HUES6 (cell line): ENCODE results near the gene SNUPN.
A peak's percentile ranks its signal among the peaks of the same experiment; 100 is the strongest.
"Not testable (repeated sequence)": the region's sequence is repeated elsewhere in the genome, so short reads cannot be mapped to it uniquely, and the experiment has no call there.

Source experiments
- H3K27ac ChIP-seq: 2 replicates; pipeline ENCODE4 v1.7.0; 2013; ENCODE audit warnings: low read depth, mild to moderate bottlenecking, low read length, inconsistent platforms
- H3K27me3 ChIP-seq: 2 replicates; pipeline ENCODE4 v1.6.1; 2013; ENCODE audit warnings: low read length; ENCODE audit not compliant: control insufficient read depth, insufficient read depth
- H3K36me3 ChIP-seq: 2 replicates; pipeline ENCODE4 v1.6.1; 2013; ENCODE audit warnings: low read length; ENCODE audit not compliant: control insufficient read depth, insufficient read depth
- H3K4me1 ChIP-seq: 2 replicates; pipeline ENCODE4 v1.6.1; 2013; ENCODE audit warnings: low read length; ENCODE audit not compliant: control insufficient read depth, insufficient read depth
- H3K4me3 ChIP-seq: 2 replicates; pipeline ENCODE4 v1.5.1; 2013; ENCODE audit warnings: low read depth, low read length
- H3K9ac ChIP-seq: one replicate; pipeline ENCODE4 v1.6.1; 2013; ENCODE audit warnings: mild to moderate bottlenecking, low read length
- H3K9me3 ChIP-seq: 2 replicates; pipeline ENCODE4 v1.6.1; 2013; ENCODE audit warnings: low read depth, low read length; ENCODE audit not compliant: control insufficient read depth, insufficient read depth

The SNUPN gene

GRCh38 chr15:75591655-75592364, 33.7 kb downstream of the SNUPN start:
- Histone ChIP-seq H3K4me3 (no peak overlapping the region), H3K4me1 (no peaks in the 10 kb centered on the region), H3K27ac (no peak overlapping the region), H3K36me3 (peaks cover 2% of the 10 kb centered on the region), H3K9me3 (no peaks in the 10 kb centered on the region), H3K9ac (no peak overlapping the region), H3K27me3 (no peaks in the 10 kb centered on the region)

DNA sequence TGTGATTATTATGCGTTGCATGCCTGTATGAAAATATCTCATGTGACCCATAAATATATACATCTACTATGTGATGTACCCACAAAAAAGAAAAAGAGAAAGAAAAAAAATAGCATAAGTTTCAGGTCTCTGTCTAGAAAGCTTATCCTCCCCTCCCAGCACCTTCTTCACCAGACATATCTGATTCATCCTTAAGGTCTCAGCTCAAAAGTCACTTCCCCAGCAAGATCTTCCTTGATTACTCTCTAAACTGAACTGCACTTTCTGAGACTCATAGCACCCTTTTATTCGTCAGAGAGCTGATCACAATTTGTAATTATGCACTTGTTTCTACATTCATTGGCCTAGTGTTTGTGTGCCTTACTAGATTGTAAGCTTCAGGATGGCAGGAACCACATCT, 35.3 kb downstream of the SNUPN start:
- H3K27me3 ChIP-seq: no peaks in the 10 kb centered on the region
- H3K9ac ChIP-seq: no peak overlapping the region
- H3K36me3 ChIP-seq: no peaks in the 10 kb centered on the region
- H3K27ac ChIP-seq: no peak overlapping the region
- H3K4me1 ChIP-seq: no peaks in the 10 kb centered on the region
- no peaks in the 10 kb centered on the region for H3K9me3 ChIP-seq
- H3K4me3 ChIP-seq: no peak overlapping the region

GRCh38 chr15:75589071-75589470, 36.5 kb downstream of the SNUPN start:
- H3K4me3 ChIP-seq: no peak overlapping the region

DNA sequence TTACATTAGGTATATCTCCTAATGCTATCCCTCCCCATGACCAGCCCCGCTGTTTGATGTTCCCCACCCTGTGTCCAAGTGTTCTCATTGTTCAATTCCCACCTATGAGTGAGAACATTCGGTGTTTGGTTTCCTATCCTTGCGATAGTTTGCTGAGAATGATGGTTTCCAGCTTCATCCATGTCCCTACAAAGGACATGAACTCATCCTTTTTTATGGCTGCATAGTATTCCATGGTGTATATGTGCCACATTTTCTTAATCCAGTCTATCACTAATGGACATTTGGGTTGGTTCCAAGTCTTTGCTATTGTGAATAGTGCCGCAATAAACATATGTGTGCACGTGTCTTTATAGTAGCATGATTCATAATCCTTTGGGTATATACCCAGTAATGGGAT, 39.1 kb downstream of the SNUPN start:
- not testable (repeated sequence) for H3K36me3 ChIP-seq, H3K27ac ChIP-seq, H3K9me3 ChIP-seq, H3K9ac ChIP-seq, H3K4me1 ChIP-seq, H3K27me3 ChIP-seq, H3K4me3 ChIP-seq

More at GRCh38 chr15:75589071-75589470, 36.5 kb downstream of the SNUPN start:
- H3K9me3 ChIP-seq: no peaks in the 10 kb centered on the region
- no peak overlapping the region for H3K27ac ChIP-seq
- H3K36me3 ChIP-seq: no peaks in the 10 kb centered on the region
- H3K4me1 ChIP-seq: peaks cover 1% of the 10 kb centered on the region; the same call in 1 of the 2 replicates
- H3K9ac ChIP-seq: no peak overlapping the region
- no peaks in the 10 kb centered on the region for H3K27me3 ChIP-seq

- Histone ChIP-seq H3K9ac (no peak overlapping the region), H3K27me3 (no peaks in the 10 kb centered on the region), H3K27ac (no peak overlapping the region), H3K4me1 (peaks cover 13% of the 10 kb centered on the region), H3K4me3 (no peak overlapping the region), H3K9me3 (no peaks in the 10 kb centered on the region), H3K36me3 (no peaks in the 10 kb centered on the region)
Measured at GRCh38 chr15:75584121-75584520, 41.4 kb downstream of the SNUPN start.

DNA sequence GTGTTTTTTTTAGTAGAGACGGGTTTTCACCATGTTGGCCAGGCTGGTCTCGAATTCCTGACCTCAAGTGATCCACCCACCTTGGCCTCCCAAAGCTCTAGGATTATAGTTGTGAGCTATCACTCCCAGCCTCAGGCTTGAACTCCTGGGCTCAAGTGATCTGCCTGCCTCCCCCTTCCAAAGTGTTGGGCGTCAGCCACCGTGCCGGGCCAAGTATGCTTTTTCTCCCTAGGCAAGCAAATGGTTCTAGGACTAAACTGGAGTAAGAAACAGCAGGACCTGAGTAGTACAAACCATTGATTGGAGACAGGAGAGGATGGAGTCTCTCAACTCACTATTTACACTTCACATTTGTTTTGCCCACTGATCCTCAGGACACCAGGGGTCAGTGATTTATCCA, 41.8 kb downstream of the SNUPN start:
- Histone ChIP-seq H3K9me3 (no peaks in the 10 kb centered on the region), H3K9ac (no peak overlapping the region), H3K27me3 (no peaks in the 10 kb centered on the region), H3K4me1 (peaks cover 13% of the 10 kb centered on the region), H3K27ac (no peak overlapping the region), H3K36me3 (no peaks in the 10 kb centered on the region), H3K4me3 (no peak overlapping the region)

DNA sequence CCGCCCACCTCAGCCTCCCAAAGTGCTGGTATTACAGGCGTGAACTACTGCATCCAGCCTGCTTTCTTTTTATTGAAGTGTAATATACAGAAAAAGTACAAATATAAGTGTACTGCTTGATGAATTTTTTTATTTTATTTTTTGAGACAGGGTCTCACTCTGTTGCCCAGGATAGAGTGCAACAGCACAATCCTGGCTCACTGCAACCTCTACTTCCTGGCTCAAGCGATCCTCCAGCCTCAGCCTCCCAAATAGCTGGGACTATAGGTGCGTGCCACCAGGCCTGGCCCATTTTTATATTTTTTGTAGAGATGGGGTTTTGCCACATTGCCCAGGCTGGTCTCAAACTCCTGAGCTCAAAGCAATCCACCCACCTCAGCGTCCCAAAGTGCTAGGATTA, 42.6 kb downstream of the SNUPN start:
- H3K4me1 ChIP-seq: peaks cover 13% of the 10 kb centered on the region
- H3K9me3 ChIP-seq, H3K27me3 ChIP-seq, H3K9ac ChIP-seq, H3K27ac ChIP-seq, H3K36me3 ChIP-seq, H3K4me3 ChIP-seq: not testable (repeated sequence)

DNA sequence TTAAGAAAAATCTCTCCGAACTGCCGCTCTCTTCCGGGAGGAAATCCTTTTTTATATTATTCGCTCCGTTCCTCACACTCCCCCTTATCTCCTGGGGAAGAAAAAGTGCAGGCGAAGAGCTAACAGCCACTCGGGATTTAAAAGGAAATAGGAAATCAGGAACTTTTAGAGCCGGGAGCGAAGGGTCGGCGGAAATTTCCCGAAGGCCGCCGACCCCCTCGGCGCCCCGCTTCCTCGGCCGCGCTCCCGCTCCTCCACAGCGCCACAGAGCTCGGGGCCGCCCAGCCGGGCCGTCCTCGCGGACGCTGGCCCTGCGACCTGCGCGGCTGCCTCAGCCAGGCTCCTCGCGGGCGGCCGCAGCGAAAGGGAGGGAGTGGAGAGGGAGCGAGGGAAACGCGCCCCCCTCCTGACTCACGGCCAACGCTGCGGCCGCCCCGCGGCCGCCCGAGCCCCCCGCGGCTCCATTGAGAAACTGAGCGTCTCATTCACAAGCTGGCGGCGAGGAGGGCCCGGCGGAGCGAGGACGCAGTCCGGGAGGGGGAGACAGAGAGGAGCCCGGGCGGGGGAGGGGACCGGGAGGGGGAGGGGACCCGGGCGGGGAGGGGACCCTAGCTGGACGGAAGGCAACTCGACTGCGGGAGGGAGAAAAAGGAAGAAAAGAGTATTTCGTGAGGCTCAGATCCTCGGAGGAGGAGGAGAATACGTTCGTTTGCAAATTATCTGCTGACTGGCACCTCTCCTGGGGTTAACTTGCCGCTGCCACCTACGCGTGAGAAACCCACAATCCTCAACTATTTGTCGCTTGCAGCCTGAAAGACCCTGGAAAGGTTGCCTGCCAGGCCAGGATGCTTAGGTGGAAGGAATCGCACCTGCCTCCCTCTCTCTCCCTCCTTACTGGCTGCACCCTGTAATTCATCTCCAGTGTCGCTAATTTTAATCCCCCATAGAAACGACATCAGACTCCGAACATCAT, 46.3 kb downstream of the SNUPN start, which contains the start of gene PTPN9:
TSS of gene PTPN9 (minus strand) at position 368 of the 973 bp plus-strand sequence. CDS start 539 bp downstream, outside the sequence.
- Histone ChIP-seq H3K9me3 (no peaks in the 10 kb centered on the region), H3K36me3 (no peaks in the 10 kb centered on the region; the same call in 1 of the 2 replicates), H3K4me1 (peaks cover 20% of the 10 kb centered on the region), H3K4me3 (peak within 1 kb of the TSS; percentile 88), H3K27me3 (no peaks in the 10 kb centered on the region), H3K27ac (peak within 1 kb of the TSS; percentile 97), H3K9ac (peak within 1 kb of the TSS; percentile 97)

DNA sequence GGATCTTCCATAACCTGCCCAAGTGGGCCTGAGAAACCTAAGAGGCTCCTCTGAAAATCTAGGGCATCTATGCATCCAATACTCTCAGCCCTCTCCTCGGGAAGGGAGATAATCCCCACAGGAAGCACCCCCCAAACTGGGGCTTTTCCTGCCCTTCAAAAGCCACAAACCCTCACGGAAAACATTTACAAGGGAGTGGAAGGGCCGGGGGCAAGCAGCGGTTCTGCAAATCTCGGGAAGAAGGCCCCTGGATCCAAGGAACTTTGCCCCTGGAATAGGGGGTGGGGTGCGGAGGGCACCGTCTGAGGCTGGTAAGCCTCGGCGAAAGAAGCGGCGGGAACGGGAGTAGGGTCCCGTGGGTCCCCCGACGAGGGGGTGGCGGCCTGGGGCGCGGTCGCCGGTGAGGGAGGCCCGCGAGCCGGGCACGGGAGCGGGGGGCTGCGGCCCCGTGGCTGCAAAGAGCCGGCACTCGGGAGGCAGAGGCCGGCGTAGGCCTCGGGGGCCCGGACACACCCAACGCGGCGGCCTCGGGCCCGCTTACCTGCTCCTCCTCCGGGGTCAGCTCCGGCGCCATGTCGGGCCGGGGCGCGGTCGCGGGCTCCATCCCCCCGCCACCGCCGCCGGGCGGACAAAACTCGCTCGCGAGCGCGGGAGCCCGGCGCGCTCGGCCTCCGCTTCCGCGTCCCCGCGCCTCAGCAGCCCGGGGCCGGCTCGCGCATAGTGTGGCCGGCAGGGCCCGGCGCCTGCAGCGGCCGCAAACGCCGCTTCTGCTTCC, 47.2 kb downstream of the SNUPN start:
- Histone ChIP-seq H3K4me3 (peak overlapping the region; percentile 88), H3K4me1 (peaks cover 22% of the 10 kb centered on the region), H3K9me3 (no peaks in the 10 kb centered on the region), H3K36me3 (no peaks in the 10 kb centered on the region; the same call in 1 of the 2 replicates), H3K9ac (peak overlapping the region; percentile 97), H3K27me3 (no peaks in the 10 kb centered on the region), H3K27ac (peak overlapping the region; percentile 97)

GRCh38 chr15:75577401-75578172, 47.9 kb downstream of the SNUPN start:
- peak overlapping the region; percentile 97 for H3K9ac ChIP-seq
- H3K36me3 ChIP-seq: no peaks in the 10 kb centered on the region; the same call in 1 of the 2 replicates
- H3K27me3 ChIP-seq: no peaks in the 10 kb centered on the region
- H3K4me1 ChIP-seq: peaks cover 29% of the 10 kb centered on the region
- H3K9me3 ChIP-seq: no peaks in the 10 kb centered on the region
- H3K27ac ChIP-seq: peak overlapping the region; percentile 97; the same call in 1 of the 2 replicates
- H3K4me3 ChIP-seq: peak overlapping the region; percentile 88
